GM12891 (cell line): Measurements from ENCODE around the gene XXYLT1.

ENCODE experiments used
- POLR2A ChIP-seq: IDR thresholded peaks from 2 replicates; pipeline ENCODE4 v1.6.1; 2011; ENCODE audit warnings: low read depth, low read length, control low read depth
- POLR2AphosphoS5 ChIP-seq: IDR thresholded peaks from 2 replicates; pipeline ENCODE4 v1.6.1; 2011; ENCODE audit warnings: low read depth, low read length, control low read depth
- SPI1 ChIP-seq: IDR thresholded peaks from 2 replicates; pipeline ENCODE4 v1.6.1; 2011; ENCODE audit warnings: low read depth, low read length, control low read depth

DNA sequence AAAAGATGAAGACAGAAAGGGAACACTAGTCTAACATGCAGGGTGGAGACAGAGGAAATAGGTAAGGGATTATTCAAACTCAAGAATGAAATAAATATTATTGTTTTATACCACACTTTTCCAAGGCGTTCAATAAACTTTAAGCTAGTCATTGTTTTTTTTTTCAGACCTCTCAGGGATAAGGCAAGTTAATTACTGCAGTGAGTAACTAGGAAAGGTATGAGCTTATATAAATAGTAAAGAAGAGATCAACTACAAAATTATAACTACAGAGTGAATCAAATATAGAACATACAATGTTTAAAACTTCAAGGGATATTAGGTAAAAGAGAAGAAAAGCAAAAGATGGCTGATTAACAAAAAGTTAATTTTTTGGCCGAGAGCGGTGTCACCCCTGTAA, 31.5 kb upstream of the XXYLT1 start:
- no peak for TF ChIP-seq POLR2AphosphoS5
- TF ChIP-seq POLR2A = no peak
- no peak for TF ChIP-seq SPI1
